Ascending aorta (tissue), 2 donors: Measurements from ENCODE around the gene KDM3B. TPM values are rescaled to one million over a fixed set of nuclear protein-coding genes. Genes with fewer than 3 reads are reported as not detected.

ENCODE experiments used
- DNase-seq, 2 donors: peaks; one replicate each; pipeline ENCODE4 v3.0.0-alpha.2; 2019; ENCODE audit warnings: low spot score in 2 of 2
- H3K27ac ChIP-seq, 2 donors: fragments of 200-600 bp; sonication (generic); one replicate each; pipeline ENCODE4 v1.5.1; 2016 to 2017; ENCODE audit warnings: mild to moderate bottlenecking in 1 of 2
- H3K27me3 ChIP-seq: fragments of 200-600 bp; sonication (generic); one replicate; pipeline ENCODE4 v1.5.1; 2017
- H3K36me3 ChIP-seq, 2 donors: fragments of 200-600 bp; sonication (generic); one replicate each; pipeline ENCODE4 v1.5.1; 2016
- H3K4me1 ChIP-seq, 2 donors: fragments of 200-600 bp; sonication (generic); one replicate each; pipeline ENCODE4 v1.5.1; 2016 to 2017; ENCODE audit warnings: mild to moderate bottlenecking in 1 of 2
- H3K4me3 ChIP-seq, 2 donors: fragments of 200-600 bp; sonication (generic); one replicate each; pipeline ENCODE4 v1.5.1; 2016 to 2017; ENCODE audit warnings: mild to moderate bottlenecking in 1 of 2
- H3K9me3 ChIP-seq, 2 donors: fragments of 200-600 bp; sonication (generic); one replicate each; pipeline ENCODE4 v1.5.1; 2016
- CTCF ChIP-seq, 3 experiments: fragments of 200-600 bp in 2 of 3; fragments of 450-650 bp in 1 of 3; sonication (generic) in 2 of 3; IDR thresholded peaks; one replicate each; pipeline ENCODE4 v1.5.1; 2016 to 2019; ENCODE audit warnings: antibody characterized with exemption in 3 of 3, mild to moderate bottlenecking in 1 of 3, moderate library complexity in 1 of 3
- intact Hi-C: fragments of 100-400 bp; cut with DNase I; formaldehyde crosslinking; loops from one replicate; pipeline ENCODE4 v1.15.1; 2023
- total RNA-seq: library from RNA; depleted of rRNA; stranded (reverse); fragments of >200 nt; gene quantifications from one replicate; pipeline ENCODE4 v1.1.0, GENCODE V29; 2016

Gene KDM3B
- total RNA-seq, 1 donor from 2014 or later: 33.4 TPM

- Histone ChIP-seq H3K4me3 (no peak overlapping the region), H3K4me1 (peaks cover 0 to 15% of the 10 kb centered on the region in 2 donors), H3K27me3 (no peaks in the 10 kb centered on the region), H3K27ac (peak overlapping the region in 1 of 2 donors; percentile 7), H3K9me3 (no peaks in the 10 kb centered on the region), H3K36me3 (peaks cover 13% of the 10 kb centered on the region in 2 donors)
- no peak for DNase-seq
- TF ChIP-seq CTCF (IDR thresholded peaks at IDR 0.05): no peak
- intact Hi-C loops: no loop called here
These were observed 16.8 kb downstream of the KDM3B start for GRCh38 chr5:138369261-138369660.

GRCh38 chr5:138369706-138370105 lies 17.2 kb downstream of the KDM3B start:
- peaks cover 0 to 15% of the 10 kb centered on the region in 2 donors for H3K4me1 ChIP-seq
- intact Hi-C loops: no loop called here
- peak overlapping the region in 1 of 2 donors; percentile 7 for H3K27ac ChIP-seq
- H3K9me3 ChIP-seq: no peaks in the 10 kb centered on the region
- TF ChIP-seq CTCF (IDR thresholded peaks at IDR 0.05): no peak
- DNase-seq: no peak
- H3K36me3 ChIP-seq: peaks cover 17 to 18% of the 10 kb centered on the region in 2 donors
- H3K27me3 ChIP-seq: no peaks in the 10 kb centered on the region
- H3K4me3 ChIP-seq: no peak overlapping the region

- no peak for DNase-seq
- no peak overlapping the region for H3K4me3 ChIP-seq
- H3K36me3 ChIP-seq: peaks cover 25 to 26% of the 10 kb centered on the region in 2 donors
- no peaks in the 10 kb centered on the region for H3K27me3 ChIP-seq
- TF ChIP-seq CTCF (IDR thresholded peaks at IDR 0.05): no peak
- intact Hi-C loops: no loop called here
- H3K4me1 ChIP-seq: peaks cover 0 to 15% of the 10 kb centered on the region in 2 donors
- H3K27ac ChIP-seq: no peak overlapping the region
- H3K9me3 ChIP-seq: no peaks in the 10 kb centered on the region
These were observed 18.1 kb downstream of the KDM3B start for GRCh38 chr5:138370537-138370936.

GRCh38 chr5:138371454-138371853 lies 19.0 kb downstream of the KDM3B start:
- Histone ChIP-seq H3K4me3 (no peak overlapping the region), H3K27me3 (no peaks in the 10 kb centered on the region), H3K4me1 (peaks cover 0 to 14% of the 10 kb centered on the region in 2 donors), H3K36me3 (peaks cover 34% of the 10 kb centered on the region in 2 donors), H3K9me3 (no peaks in the 10 kb centered on the region), H3K27ac (no peak overlapping the region)
- intact Hi-C loops: no loop called here
- TF ChIP-seq CTCF (IDR thresholded peaks at IDR 0.05): no peak
- DNase-seq: no peak

GRCh38 chr5:138372225-138372624 lies 19.7 kb downstream of the KDM3B start:
- no peak for TF ChIP-seq CTCF (IDR thresholded peaks at IDR 0.05)
- Histone ChIP-seq H3K9me3 (no peaks in the 10 kb centered on the region), H3K4me3 (no peak overlapping the region), H3K27me3 (no peaks in the 10 kb centered on the region), H3K36me3 (peaks cover 40 to 41% of the 10 kb centered on the region in 2 donors), H3K4me1 (peaks cover 0 to 8% of the 10 kb centered on the region in 2 donors), H3K27ac (no peak overlapping the region)
- no peak for DNase-seq
- intact Hi-C loops: no loop called here

- Histone ChIP-seq H3K27me3 (no peaks in the 10 kb centered on the region), H3K27ac (no peak overlapping the region), H3K36me3 (peaks cover 44 to 45% of the 10 kb centered on the region in 2 donors), H3K9me3 (no peaks in the 10 kb centered on the region), H3K4me3 (no peak overlapping the region), H3K4me1 (peaks cover 0 to 8% of the 10 kb centered on the region in 2 donors)
- intact Hi-C loops: no loop called here
- TF ChIP-seq CTCF (IDR thresholded peaks at IDR 0.05): no peak
- DNase-seq: no peak
These were observed 20.2 kb downstream of the KDM3B start for GRCh38 chr5:138372653-138373052.
